Sigmoid colon (tissue), 4 donors: ENCODE data around the gene ABHD3.
"Not testable (repeated sequence)": the region's sequence is repeated elsewhere in the genome, so short reads cannot be mapped to it uniquely, and the experiment has no call there.

Experiments used
- CTCF ChIP-seq, 4 experiments: fragments of 450-650 bp in 3 of 4; fragments of 200-600 bp in 1 of 4; IDR thresholded peaks; one replicate each; pipeline ENCODE4 v1.5.1; 2016 to 2019; ENCODE audit warnings: antibody characterized with exemption in 4 of 4, mild to moderate bottlenecking in 3 of 4, moderate library complexity in 2 of 4
- EP300 ChIP-seq, 4 donors: sonication (generic); formaldehyde crosslinking; IDR thresholded peaks; one replicate each; pipeline ENCODE4 v1.6.1; 2017; ENCODE audit warnings: antibody characterized with exemption in 4 of 4

- TF ChIP-seq CTCF, EP300 (IDR thresholded peaks at IDR 0.05): not testable (repeated sequence)
These were observed 82.9 kb downstream of the ABHD3 start for GRCh38 chr18:21621640-21622039.
